ENCODE data around the gene KCNJ11.

GRCh38 chr11:17434108-17434507, 45.6 kb upstream of the KCNJ11 start:
- TF ChIP-seq CTCF (IDR thresholded peaks at IDR 0.05), result no peak
- TF ChIP-seq POLR2A (IDR thresholded peaks at IDR 0.05), result no peak
